Activated B cell treated with CpG ODN at 0.5 μM for 24 hours (primary cell): ENCODE measurements around the gene FABP7. TPM values are rescaled to one million over a fixed set of nuclear protein-coding genes. Genes with fewer than 3 reads are reported as not detected.

Experiments
- ATAC-seq: fragments of 200-7000 bp; cut with Tn5 transposase; one replicate; pipeline ENCODE4 v1.10.0; 2021; ENCODE audit warnings: low read depth, mild to moderate bottlenecking, moderate library complexity
- CTCF ChIA-PET: fragments of 350-600 bp; sonication (Branson Sonifier 250); formaldehyde crosslinking; loops from one replicate; lab custom pipeline; 2021; ENCODE audit warnings: antibody characterized with exemption; lab: Charles Lee
- POLR2A ChIA-PET: fragments of 350-600 bp; sonication (Branson Sonifier 250); formaldehyde crosslinking; loops from one replicate; lab custom pipeline; 2021; ENCODE audit warnings: antibody characterized with exemption; lab: Charles Lee
- DNase-seq: peaks from one replicate; pipeline ENCODE4 v3.0.0; 2022
- H3K27ac Mint-ChIP-seq: one replicate; pipeline ENCODE4 v1.8.0; 2020; ENCODE audit warnings: mixed read lengths
- H3K27me3 Mint-ChIP-seq: one replicate; pipeline ENCODE4 v1.8.0; 2021; ENCODE audit warnings: mixed read lengths
- H3K36me3 Mint-ChIP-seq: one replicate; pipeline ENCODE4 v1.8.0; 2021; ENCODE audit warnings: low read depth, mixed read lengths
- H3K4me1 Mint-ChIP-seq: one replicate; pipeline ENCODE4 v1.8.0; 2021; ENCODE audit warnings: mixed read lengths
- H3K4me3 Mint-ChIP-seq: one replicate; pipeline ENCODE4 v1.8.0; 2020; ENCODE audit warnings: mild to moderate bottlenecking, mixed read lengths
- H3K9me3 Mint-ChIP-seq: one replicate; pipeline ENCODE4 v1.8.0; 2020; ENCODE audit warnings: mixed read lengths
- intact Hi-C: fragments of 100-400 bp; cut with micrococcal nuclease; formaldehyde crosslinking; loops from one replicate; pipeline ENCODE4 v1.15.1; 2024
- total RNA-seq: library from RNA; stranded (reverse); gene quantifications from 2 replicates; pipeline ENCODE4 v1.2.3, GENCODE V29; 2022
- TF ChIP-seq, protein P1 (sequence below): fragments of 200-600 bp; IDR thresholded peaks from one replicate; pipeline ENCODE4 v1.8.0; 2022; ENCODE audit warnings: antibody characterized with exemption, mild to moderate bottlenecking

FABP7 gene
- total RNA-seq, 1 donor from 2014 or later: not detected

DNA sequence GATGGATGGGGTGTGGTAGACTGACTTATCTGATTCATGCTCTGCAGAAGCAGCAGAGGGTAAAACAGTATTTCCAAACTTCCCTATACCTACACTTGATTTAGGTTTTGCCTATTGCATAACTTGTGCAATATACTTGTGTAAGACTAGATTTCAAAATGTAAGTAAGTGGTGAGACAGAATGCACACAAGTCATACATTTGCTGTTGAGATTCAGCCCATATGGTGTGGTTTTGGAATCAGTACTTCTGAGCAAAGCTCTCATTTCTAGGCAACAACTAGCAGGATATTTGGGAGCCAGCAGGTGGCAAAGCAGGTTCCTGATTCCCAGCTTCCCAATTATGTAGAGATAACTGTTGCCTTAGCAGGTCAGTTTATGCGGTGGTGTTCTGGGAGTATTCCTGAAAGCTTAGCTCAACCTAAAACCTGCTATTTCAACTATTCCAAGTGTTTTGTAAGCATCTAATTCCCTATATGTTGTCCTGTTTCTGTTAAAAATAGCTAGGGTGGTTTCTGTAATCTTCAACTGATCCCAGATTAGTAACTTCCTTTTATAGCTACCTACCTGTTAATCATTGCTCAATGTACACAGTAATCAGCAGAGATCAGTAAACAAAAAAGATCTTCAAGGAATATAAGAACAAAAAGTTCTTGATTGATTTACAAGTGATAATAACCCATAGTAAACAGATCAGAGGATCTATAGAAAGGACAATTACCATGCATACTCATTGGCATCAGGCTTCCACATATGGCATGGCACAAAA lies 8.5 kb upstream of the FABP7 start:
- H3K27me3 Mint-ChIP-seq: no peaks in the 10 kb centered on the region
- H3K36me3 Mint-ChIP-seq: no peaks in the 10 kb centered on the region
- ChIA-PET POLR2A (no interaction called here), CTCF (no interaction called here)
- no peaks in the 10 kb centered on the region for H3K4me1 Mint-ChIP-seq
- no peak overlapping the region for H3K27ac Mint-ChIP-seq
- TF ChIP-seq, protein P1, sequence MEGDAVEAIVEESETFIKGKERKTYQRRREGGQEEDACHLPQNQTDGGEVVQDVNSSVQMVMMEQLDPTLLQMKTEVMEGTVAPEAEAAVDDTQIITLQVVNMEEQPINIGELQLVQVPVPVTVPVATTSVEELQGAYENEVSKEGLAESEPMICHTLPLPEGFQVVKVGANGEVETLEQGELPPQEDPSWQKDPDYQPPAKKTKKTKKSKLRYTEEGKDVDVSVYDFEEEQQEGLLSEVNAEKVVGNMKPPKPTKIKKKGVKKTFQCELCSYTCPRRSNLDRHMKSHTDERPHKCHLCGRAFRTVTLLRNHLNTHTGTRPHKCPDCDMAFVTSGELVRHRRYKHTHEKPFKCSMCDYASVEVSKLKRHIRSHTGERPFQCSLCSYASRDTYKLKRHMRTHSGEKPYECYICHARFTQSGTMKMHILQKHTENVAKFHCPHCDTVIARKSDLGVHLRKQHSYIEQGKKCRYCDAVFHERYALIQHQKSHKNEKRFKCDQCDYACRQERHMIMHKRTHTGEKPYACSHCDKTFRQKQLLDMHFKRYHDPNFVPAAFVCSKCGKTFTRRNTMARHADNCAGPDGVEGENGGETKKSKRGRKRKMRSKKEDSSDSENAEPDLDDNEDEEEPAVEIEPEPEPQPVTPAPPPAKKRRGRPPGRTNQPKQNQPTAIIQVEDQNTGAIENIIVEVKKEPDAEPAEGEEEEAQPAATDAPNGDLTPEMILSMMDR: no peak
- H3K9me3 Mint-ChIP-seq: peaks cover 5% of the 10 kb centered on the region
- H3K4me3 Mint-ChIP-seq: no peak overlapping the region
- no peak for ATAC-seq
- intact Hi-C loops: no loop called here
- DNase-seq: no peak

DNA sequence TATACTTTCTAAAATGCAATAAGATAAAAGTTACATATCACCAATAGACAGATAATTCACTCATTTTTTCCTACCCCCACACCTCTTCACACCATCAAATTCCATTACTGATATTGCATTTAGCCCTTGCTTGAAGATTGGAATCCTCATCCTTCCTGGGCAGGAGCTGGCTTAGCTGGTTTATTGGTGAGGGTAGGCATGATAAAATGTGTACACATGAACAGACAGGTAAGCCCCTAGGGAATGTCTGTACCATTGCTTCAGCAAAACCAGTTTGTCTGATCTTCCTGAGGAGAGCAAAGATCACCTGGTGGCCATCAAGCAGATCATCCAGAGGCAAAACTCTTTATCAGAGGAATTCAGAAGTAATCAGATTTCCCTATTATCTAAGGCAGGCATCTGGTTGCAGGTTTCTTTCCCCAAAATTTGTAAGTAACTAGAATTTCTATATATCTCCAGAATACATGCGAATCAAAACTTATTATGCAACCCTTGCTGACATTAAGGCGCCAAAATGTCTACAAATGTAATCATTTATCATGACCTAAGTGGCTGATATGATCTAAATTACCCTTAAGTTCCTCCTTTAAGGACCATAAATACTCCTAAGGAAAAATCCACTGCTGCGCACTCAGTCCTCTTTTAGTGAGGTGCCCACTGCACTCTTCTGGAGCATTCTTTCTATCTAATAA lies 6.6 kb upstream of the FABP7 start:
- ChIA-PET CTCF (no interaction called here), POLR2A (no interaction called here)
- ATAC-seq (no peak), DNase-seq (no peak)
- intact Hi-C loops: no loop called here
- no peaks in the 10 kb centered on the region for H3K4me1 Mint-ChIP-seq
- H3K4me3 Mint-ChIP-seq: no peak overlapping the region
- H3K27me3 Mint-ChIP-seq: no peaks in the 10 kb centered on the region
- peaks cover 5% of the 10 kb centered on the region for H3K9me3 Mint-ChIP-seq
- no peaks in the 10 kb centered on the region for H3K36me3 Mint-ChIP-seq
- no peak overlapping the region for H3K27ac Mint-ChIP-seq
- TF ChIP-seq, protein P1: no peak

DNA sequence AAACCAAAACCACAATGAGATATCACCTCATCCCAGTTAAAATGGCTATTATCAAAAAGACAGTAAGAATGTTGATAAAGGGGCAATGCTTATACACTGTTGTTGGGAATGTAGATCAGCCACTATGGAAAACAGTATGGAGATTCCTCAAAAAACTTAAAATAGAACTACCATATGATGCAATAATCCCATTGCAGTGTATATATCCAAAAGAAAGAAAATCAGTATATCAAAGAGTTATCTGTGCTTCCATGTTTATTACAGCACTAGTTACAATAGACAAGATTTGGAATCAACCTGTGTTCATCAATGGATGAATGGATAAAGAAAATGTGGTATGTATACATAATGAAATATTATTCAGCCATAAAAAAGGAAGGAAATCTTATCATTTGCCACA lies 3.5 kb upstream of the FABP7 start:
- no peaks in the 10 kb centered on the region for H3K4me1 Mint-ChIP-seq
- CTCF ChIA-PET: no interaction called here
- TF ChIP-seq, protein P1: no peak
- H3K27me3 Mint-ChIP-seq: peaks cover 1% of the 10 kb centered on the region
- H3K4me3 Mint-ChIP-seq: no peak overlapping the region
- no peak for ATAC-seq
- H3K36me3 Mint-ChIP-seq: no peaks in the 10 kb centered on the region
- no peak for DNase-seq
- H3K27ac Mint-ChIP-seq: no peak overlapping the region
- H3K9me3 Mint-ChIP-seq: peaks cover 5% of the 10 kb centered on the region
- intact Hi-C loops: no loop called here
- POLR2A ChIA-PET: no interaction called here

DNA sequence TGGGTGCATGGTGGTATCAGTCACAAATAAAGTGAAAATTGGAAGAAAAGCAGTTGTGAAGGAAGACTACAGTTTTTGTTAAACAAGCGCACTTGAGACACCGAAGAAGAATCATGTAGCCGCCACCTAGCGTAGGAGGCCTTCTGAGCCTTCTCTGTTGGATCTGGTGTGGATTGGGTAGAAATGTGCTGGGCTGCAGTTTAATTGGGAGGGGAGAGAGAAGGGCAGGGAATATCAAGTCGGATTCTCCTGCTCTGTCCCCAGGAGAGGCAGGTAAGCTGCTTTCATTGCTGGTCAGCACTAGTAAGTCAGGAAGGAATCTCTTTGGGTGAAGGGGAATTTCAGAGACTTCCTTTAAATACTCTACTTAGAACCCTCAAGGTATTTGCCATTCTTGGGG lies 1.2 kb upstream of the FABP7 start:
- no peak overlapping the region for H3K27ac Mint-ChIP-seq
- H3K4me1 Mint-ChIP-seq: no peaks in the 10 kb centered on the region
- DNase-seq (no peak), ATAC-seq (no peak)
- TF ChIP-seq, protein P1: no peak
- H3K9me3 Mint-ChIP-seq: peaks cover 5% of the 10 kb centered on the region
- ChIA-PET CTCF (no interaction called here), POLR2A (no interaction called here)
- intact Hi-C loops: no loop called here
- no peaks in the 10 kb centered on the region for H3K36me3 Mint-ChIP-seq
- H3K4me3 Mint-ChIP-seq: no peak overlapping the region
- peaks cover 3% of the 10 kb centered on the region for H3K27me3 Mint-ChIP-seq

DNA sequence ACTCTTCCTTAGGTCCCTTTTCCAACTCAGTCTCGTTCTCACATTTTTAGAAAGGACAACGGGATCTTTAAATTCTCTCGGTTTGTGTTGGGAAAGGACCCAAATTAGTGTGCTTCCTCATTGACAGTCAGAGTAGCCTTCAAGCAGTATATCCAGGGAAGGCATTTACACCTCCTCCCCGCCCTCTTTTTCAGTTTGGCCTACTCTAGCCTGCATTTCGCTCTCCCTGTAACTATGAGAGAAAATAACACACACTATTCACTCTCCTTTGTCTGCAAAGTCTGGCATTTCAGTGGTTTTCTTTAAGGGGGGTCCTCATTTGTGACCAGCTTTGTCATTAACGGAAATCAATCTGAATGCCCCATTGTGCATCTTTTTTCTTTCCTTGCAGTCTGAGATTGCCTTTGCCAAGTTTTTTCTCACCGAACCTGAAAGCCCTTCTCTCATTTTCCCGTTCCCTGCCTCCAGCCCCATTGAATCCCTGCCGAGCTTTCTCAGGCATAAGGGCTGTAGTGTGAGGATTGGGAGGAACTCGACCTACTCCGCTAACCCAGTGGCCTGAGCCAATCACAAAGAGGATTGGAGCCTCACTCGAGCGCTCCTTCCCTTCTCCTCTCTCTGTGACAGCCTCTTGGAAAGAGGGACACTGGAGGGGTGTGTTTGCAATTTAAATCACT lies 393 bp upstream of the FABP7 start:
- Mint-ChIP-seq H3K4me3 (no peak overlapping the region), H3K4me1 (no peaks in the 10 kb centered on the region), H3K36me3 (no peaks in the 10 kb centered on the region), H3K27me3 (peaks cover 3% of the 10 kb centered on the region), H3K27ac (no peak overlapping the region), H3K9me3 (peaks cover 5% of the 10 kb centered on the region)
- ChIA-PET CTCF (no interaction called here), POLR2A (no interaction called here)
- ATAC-seq (no peak), DNase-seq (no peak)
- TF ChIP-seq, protein P1: no peak
- intact Hi-C loops: no loop called here
